OCI-LY1 (cell line): Measurements from ENCODE around the gene P2RY8.

Experiments
- EZH2 ChIP-seq: fragments of 200-600 bp; sonication (generic), shearing (Covaris generic); IDR thresholded peaks from 2 replicates; pipeline ENCODE4 v1.8.0; 2017; ENCODE audit warnings: borderline replicate concordance, mixed run types, mild to moderate bottlenecking, antibody characterized with exemption, low read length, moderate library complexity, mixed read lengths
- TF ChIP-seq, protein P1 (sequence below): fragments of 200-600 bp; sonication (generic), shearing (Covaris generic); IDR thresholded peaks from 2 replicates; pipeline ENCODE4 v1.5.1; 2017; ENCODE audit warnings: mild to moderate bottlenecking, antibody characterized with exemption, low read length, moderate library complexity, mixed read lengths

DNA sequence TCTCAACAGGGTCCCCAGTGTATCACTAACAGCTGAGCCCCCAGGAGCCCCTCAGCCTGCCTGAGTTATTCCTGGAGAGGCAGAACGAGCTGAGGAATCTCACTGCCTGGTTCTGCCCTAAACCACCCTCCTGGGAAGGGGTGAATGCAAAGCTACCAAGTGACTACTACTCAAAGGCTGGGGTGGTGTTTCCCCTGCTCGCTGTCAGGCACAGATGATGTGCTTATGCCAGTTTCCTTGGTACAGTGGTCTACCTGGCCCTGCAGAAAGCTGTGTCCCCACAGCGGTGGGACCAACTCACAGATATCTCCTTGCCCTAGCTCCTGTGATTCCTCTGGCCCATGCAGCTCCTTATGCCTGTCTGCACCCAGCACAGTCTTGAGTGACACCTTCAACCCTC lies 48.8 kb downstream of the P2RY8 start:
- TF ChIP-seq, protein P1, sequence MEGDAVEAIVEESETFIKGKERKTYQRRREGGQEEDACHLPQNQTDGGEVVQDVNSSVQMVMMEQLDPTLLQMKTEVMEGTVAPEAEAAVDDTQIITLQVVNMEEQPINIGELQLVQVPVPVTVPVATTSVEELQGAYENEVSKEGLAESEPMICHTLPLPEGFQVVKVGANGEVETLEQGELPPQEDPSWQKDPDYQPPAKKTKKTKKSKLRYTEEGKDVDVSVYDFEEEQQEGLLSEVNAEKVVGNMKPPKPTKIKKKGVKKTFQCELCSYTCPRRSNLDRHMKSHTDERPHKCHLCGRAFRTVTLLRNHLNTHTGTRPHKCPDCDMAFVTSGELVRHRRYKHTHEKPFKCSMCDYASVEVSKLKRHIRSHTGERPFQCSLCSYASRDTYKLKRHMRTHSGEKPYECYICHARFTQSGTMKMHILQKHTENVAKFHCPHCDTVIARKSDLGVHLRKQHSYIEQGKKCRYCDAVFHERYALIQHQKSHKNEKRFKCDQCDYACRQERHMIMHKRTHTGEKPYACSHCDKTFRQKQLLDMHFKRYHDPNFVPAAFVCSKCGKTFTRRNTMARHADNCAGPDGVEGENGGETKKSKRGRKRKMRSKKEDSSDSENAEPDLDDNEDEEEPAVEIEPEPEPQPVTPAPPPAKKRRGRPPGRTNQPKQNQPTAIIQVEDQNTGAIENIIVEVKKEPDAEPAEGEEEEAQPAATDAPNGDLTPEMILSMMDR = no peak
- no peak for TF ChIP-seq EZH2
